22Rv1 (cell line): Measurements from ENCODE around the gene TEX261.

Experiments
- ZFX ChIP-seq: fragments of 450-650 bp; IDR thresholded peaks from 2 replicates; pipeline ENCODE4 v1.6.1; 2017; ENCODE audit warnings: antibody characterized with exemption, borderline replicate concordance
- TF ChIP-seq, protein P1 (sequence below): fragments of 450-650 bp; IDR thresholded peaks from 2 replicates; pipeline ENCODE4 v1.5.1; 2017; ENCODE audit warnings: mild to moderate bottlenecking

DNA sequence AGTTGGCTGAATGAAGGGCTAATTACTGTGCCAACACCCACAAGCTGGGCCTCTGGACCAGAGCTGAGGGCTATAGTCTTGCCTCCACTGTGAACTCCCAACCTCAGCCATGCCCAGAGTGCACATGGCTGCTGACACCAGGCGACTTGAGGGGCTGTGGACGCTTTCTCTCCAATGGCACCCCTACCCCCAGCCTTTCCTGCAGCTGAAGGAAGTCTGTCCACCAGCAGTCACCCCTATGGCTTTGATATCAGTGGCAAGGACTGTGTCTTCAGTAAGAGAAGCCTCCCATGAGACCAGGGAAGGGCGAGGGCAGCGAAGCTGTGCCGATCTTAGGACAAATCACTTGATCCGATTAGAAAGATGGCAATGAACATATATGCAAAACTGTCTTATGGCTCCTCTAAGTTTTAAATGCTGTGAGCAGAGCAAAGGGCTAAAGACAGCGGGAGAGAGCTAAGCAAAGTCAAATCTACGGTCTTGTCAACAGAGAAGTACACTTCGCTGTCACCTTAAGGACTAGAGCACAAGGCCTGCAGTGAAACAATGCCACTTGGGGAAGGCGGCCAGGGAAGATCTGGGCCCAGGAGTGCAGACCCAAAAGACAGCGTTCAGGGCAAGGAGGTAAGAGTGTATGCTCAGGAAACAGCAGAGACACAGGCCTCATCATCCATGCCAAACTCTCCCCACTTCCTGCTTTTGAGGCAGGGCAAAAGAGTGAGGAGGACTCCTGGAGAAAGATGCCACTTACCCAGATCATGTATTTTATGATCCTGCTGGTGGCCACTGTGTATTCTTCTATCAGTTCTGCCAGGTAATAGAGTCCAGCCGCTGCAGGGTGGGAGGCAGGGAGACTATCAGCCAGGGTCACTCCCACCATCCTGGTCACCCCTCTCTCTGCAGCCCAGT, 1.5 kb downstream of the TEX261 start:
- TF ChIP-seq, protein P1, sequence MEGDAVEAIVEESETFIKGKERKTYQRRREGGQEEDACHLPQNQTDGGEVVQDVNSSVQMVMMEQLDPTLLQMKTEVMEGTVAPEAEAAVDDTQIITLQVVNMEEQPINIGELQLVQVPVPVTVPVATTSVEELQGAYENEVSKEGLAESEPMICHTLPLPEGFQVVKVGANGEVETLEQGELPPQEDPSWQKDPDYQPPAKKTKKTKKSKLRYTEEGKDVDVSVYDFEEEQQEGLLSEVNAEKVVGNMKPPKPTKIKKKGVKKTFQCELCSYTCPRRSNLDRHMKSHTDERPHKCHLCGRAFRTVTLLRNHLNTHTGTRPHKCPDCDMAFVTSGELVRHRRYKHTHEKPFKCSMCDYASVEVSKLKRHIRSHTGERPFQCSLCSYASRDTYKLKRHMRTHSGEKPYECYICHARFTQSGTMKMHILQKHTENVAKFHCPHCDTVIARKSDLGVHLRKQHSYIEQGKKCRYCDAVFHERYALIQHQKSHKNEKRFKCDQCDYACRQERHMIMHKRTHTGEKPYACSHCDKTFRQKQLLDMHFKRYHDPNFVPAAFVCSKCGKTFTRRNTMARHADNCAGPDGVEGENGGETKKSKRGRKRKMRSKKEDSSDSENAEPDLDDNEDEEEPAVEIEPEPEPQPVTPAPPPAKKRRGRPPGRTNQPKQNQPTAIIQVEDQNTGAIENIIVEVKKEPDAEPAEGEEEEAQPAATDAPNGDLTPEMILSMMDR = no peak
- no peak for TF ChIP-seq ZFX
